Ramos (cell line): ENCODE results near the gene GATD1.

ENCODE experiments used
- in situ Hi-C: fragments of 300-500 bp; cut with MboI; formaldehyde crosslinking; loops from one replicate; pipeline ENCODE4 v1.14.3; 2022; ENCODE audit warnings: low sequenced_read_pairs; ENCODE audit not compliant: unreplicated experiment

Gene GATD1

GRCh38 chr11:813456-814096, 36.3 kb upstream of the GATD1 start:
- in situ Hi-C loops: loop anchor here (25.0 kb wide), 1 partner anchor 1574 kb away; the partner anchor contains the start of gene CD81

- in situ Hi-C loops: loop anchor here (25.0 kb wide), 1 partner anchor 1574 kb away; the partner anchor contains the start of gene CD81
These were observed 35.8 kb upstream of the GATD1 start for GRCh38 chr11:813072-813455.

- in situ Hi-C loops: loop anchor here (25.0 kb wide), 1 partner anchor 1575 kb away; the partner anchor contains the start of gene CD81
These were observed 35.1 kb upstream of the GATD1 start for GRCh38 chr11:812390-812789.

- in situ Hi-C loops: loop anchor here (25.0 kb wide), 1 partner anchor 1576 kb away; the partner anchor contains the start of gene CD81
These were observed 34.4 kb upstream of the GATD1 start for GRCh38 chr11:811446-812245.

GRCh38 chr11:810040-810567, 32.8 kb upstream of the GATD1 start:
- in situ Hi-C loops: loop anchor here (25.0 kb wide), 1 partner anchor 1577 kb away; the partner anchor contains the start of gene CD81

GRCh38 chr11:809287-810039, 32.2 kb upstream of the GATD1 start, which contains the start of gene RPLP2:
Gene RPLP2, plus strand, starts transcription at chr11:809967. Its CDS starts 268 bp downstream, at chr11:810235.
- in situ Hi-C loops: loop anchor here (25.0 kb wide), 1 partner anchor 1578 kb away; the partner anchor contains the start of gene CD81

GRCh38 chr11:808427-809286, 31.4 kb upstream of the GATD1 start:
- in situ Hi-C loops: loop anchor here (25.0 kb wide), 1 partner anchor 1579 kb away; the partner anchor contains the start of gene CD81

GRCh38 chr11:804599-804964, 27.3 kb upstream of the GATD1 start:
- in situ Hi-C loops: loop anchor here (25.0 kb wide), 1 partner anchor 1583 kb away; the partner anchor contains the start of gene CD81

- in situ Hi-C loops: loop anchor here (25.0 kb wide), 1 partner anchor 1583 kb away; the partner anchor contains the start of gene CD81
These were observed 26.7 kb upstream of the GATD1 start for GRCh38 chr11:803770-804598.

- in situ Hi-C loops: loop anchor here (25.0 kb wide), 1 partner anchor 1584 kb away; the partner anchor contains the start of gene CD81
These were observed 26.1 kb upstream of the GATD1 start for GRCh38 chr11:803467-803742.

GRCh38 chr11:802693-803466, 25.6 kb upstream of the GATD1 start:
- in situ Hi-C loops: loop anchor here (25.0 kb wide), 1 partner anchor 1584 kb away; the partner anchor contains the start of gene CD81

- in situ Hi-C loops: loop anchor here (25.0 kb wide), 1 partner anchor 1585 kb away; the partner anchor contains the start of gene CD81
These were observed 24.8 kb upstream of the GATD1 start for GRCh38 chr11:802018-802617.

GRCh38 chr11:801097-801780, 24.0 kb upstream of the GATD1 start:
- in situ Hi-C loops: loop anchor here (25.0 kb wide), 1 partner anchor 1586 kb away; the partner anchor contains the start of gene CD81

- in situ Hi-C loops: loop anchor here (25.0 kb wide), 1 partner anchor 1587 kb away; the partner anchor contains the start of gene CD81
These were observed 23.2 kb upstream of the GATD1 start for GRCh38 chr11:800473-800872.

GRCh38 chr11:799641-800316, 22.5 kb upstream of the GATD1 start:
- in situ Hi-C loops: loop anchor here (25.0 kb wide), 1 partner anchor 1588 kb away; the partner anchor contains the start of gene CD81
